GM12891 (cell line): Measurements from ENCODE around the gene CLNK.
A peak's percentile ranks its signal among the peaks of the same experiment; 100 is the strongest.

ENCODE experiments used
- DNase-seq: peaks from one replicate; pipeline ENCODE4 v3.0.0; 2011; ENCODE audit warnings: low spot score; ENCODE audit not compliant: insufficient read length
- FAIRE-seq: peaks from 2 replicates; lab custom pipeline; 2011; peaks lifted over from hg19 to GRCh38; lab: Jason Lieb, UNC
- PAX5 ChIP-seq: IDR thresholded peaks from 2 replicates; pipeline ENCODE4 v1.6.1; 2011; ENCODE audit warnings: low read length, moderate library complexity, mild to moderate bottlenecking; ENCODE audit not compliant: insufficient read depth, severe bottlenecking
- POLR2A ChIP-seq: IDR thresholded peaks from 2 replicates; pipeline ENCODE4 v1.6.1; 2011; ENCODE audit warnings: low read depth, low read length, control low read depth
- POLR2AphosphoS5 ChIP-seq: IDR thresholded peaks from 2 replicates; pipeline ENCODE4 v1.6.1; 2011; ENCODE audit warnings: low read depth, low read length, control low read depth
- POU2F2 ChIP-seq: IDR thresholded peaks from 2 replicates; pipeline ENCODE4 v1.6.1; 2011; ENCODE audit warnings: low read depth, mild to moderate bottlenecking, control low read depth, low read length, moderate library complexity
- SPI1 ChIP-seq: IDR thresholded peaks from 2 replicates; pipeline ENCODE4 v1.6.1; 2011; ENCODE audit warnings: low read depth, low read length, control low read depth
- TAF1 ChIP-seq: IDR thresholded peaks from 2 replicates; pipeline ENCODE4 v1.6.1; 2011; ENCODE audit warnings: low read depth, low read length, control low read depth

The CLNK gene

DNA sequence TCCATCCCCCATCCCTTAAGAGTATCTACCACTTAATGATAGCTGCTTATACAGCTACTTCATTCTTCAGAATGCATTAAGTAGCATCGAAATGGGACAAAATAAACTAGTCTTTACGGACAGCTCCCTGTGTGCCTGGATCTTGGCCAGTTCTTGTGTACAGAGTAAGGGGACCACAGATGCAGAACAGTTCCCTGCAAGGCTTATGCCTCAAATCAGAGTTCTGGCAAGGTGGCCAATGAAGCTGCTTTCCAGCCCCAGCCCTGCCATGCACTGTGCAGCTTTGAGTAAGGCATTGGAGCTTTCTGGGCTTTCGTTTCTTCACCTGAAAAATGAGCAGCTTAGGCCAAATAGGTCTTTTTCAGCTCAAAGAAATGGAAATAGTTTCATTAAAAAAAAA is 14.2 kb downstream of the CLNK start:
- no peak for TF ChIP-seq SPI1
- TF ChIP-seq POU2F2 = no peak
- no peak for TF ChIP-seq PAX5
- no peak for TF ChIP-seq TAF1
- TF ChIP-seq POLR2A = no peak
- TF ChIP-seq POLR2AphosphoS5 = no peak

GRCh38 chr4:10667701-10668326 is 16.8 kb downstream of the CLNK start:
- no peak for DNase-seq
- peak; percentile 13 for FAIRE-seq

More for the DNA sequence above, 14.2 kb downstream of the CLNK start:
- no peak for FAIRE-seq
- DNase-seq = no peak

DNA sequence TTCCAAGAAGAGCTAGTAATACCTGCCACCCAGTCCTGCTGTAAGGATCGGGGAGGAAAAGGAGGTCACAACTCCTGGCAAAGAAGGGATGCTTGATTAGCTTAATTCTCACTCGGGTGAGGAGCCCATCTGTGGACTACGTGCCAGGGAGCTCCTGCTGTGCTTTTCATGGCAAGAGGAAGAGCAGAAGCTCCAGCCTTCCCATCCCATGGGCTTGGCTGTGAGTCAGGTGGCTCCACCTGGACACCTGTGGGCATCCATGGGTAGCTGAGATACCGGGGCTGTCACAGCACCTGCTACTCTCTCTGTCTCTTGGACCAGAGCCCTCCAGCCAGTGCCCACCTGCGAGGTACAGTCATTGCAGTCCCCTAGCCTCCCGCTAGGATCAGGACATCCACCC is 18.0 kb downstream of the CLNK start:
- FAIRE-seq (no peak), DNase-seq (no peak)
- no peak for TF ChIP-seq TAF1
- TF ChIP-seq SPI1 = no peak

More at GRCh38 chr4:10667701-10668326, 16.8 kb downstream of the CLNK start:
- TF ChIP-seq POLR2AphosphoS5 = no peak
- TF ChIP-seq POU2F2 = no peak
- no peak for TF ChIP-seq TAF1
- no peak for TF ChIP-seq POLR2A
- TF ChIP-seq PAX5 = no peak
- peak; percentile 17; the same call in 1 of the 2 replicates for TF ChIP-seq SPI1

- DNase-seq = no peak
- FAIRE-seq = peak; percentile 54
- no peak for TF ChIP-seq SPI1
- no peak for TF ChIP-seq TAF1
- TF ChIP-seq POLR2AphosphoS5 = no peak
- no peak for TF ChIP-seq POU2F2
- no peak for TF ChIP-seq POLR2A
- TF ChIP-seq PAX5 = no peak
These were observed 20.2 kb downstream of the CLNK start for GRCh38 chr4:10664408-10664807.

- no peak for FAIRE-seq
- no peak for TF ChIP-seq TAF1
- TF ChIP-seq POLR2A = no peak
- TF ChIP-seq PAX5 = no peak
- TF ChIP-seq POU2F2 = no peak
- DNase-seq = no peak
These were observed 21.6 kb downstream of the CLNK start for GRCh38 chr4:10662937-10663336.

GRCh38 chr4:10661047-10661446 is 23.5 kb downstream of the CLNK start:
- TF ChIP-seq POLR2A = no peak
- no peak for TF ChIP-seq POLR2AphosphoS5
- no peak for TF ChIP-seq POU2F2
- TF ChIP-seq TAF1 = no peak
- no peak for TF ChIP-seq SPI1
- DNase-seq (no peak), FAIRE-seq (no peak)

DNA sequence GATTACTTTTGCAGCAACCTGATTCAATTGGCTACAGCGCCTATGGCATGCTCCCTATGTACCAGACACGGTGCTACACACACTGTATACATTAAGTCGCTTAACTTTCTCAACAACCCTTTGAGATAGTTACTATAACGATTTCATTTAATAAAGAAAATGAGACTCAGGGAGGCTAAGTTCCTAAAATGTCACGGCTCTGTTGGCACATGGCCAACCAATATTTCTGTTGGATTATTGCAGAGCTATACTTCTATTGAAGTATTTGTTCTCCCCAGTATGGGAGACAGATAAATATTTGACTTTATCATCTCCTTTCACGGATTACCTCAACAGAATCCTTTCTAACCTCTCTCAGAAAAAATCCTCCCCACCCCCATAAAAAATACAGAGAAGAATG is 25.3 kb downstream of the CLNK start:
- FAIRE-seq = no peak
- DNase-seq = no peak

GRCh38 chr4:10656988-10657387 is 27.6 kb downstream of the CLNK start:
- DNase-seq (no peak), FAIRE-seq (no peak)
- TF ChIP-seq POLR2A (no peak), SPI1 (no peak), POLR2AphosphoS5 (no peak), POU2F2 (no peak), PAX5 (no peak), TAF1 (no peak)

More for the DNA sequence above, 25.3 kb downstream of the CLNK start:
- TF ChIP-seq TAF1 = no peak
- TF ChIP-seq POU2F2 = no peak
- no peak for TF ChIP-seq POLR2AphosphoS5
- TF ChIP-seq SPI1 = no peak
- TF ChIP-seq POLR2A = no peak
- TF ChIP-seq PAX5 = no peak

DNA sequence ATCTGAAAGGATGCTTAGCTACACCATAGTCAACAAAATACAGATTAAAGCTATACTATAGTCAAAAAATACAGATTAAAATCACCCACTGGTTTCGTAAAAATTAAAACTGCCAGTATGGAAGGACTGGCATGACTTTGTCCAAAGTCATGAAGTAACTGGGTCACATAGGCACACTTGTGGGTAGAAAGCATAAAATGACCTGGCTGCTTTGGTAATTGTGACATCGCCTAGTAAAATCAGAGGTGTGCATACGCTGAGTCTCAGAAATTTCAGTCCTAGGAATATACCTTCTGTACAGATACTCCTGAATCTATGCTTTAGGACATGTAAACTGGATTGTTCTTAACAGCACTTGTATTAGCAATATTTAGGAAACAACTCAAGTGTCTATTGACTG is 28.1 kb downstream of the CLNK start:
- no peak for DNase-seq
- TF ChIP-seq SPI1 = no peak
- no peak for TF ChIP-seq PAX5
- no peak for TF ChIP-seq TAF1
- no peak for TF ChIP-seq POLR2AphosphoS5
- TF ChIP-seq POLR2A = no peak
- TF ChIP-seq POU2F2 = no peak
- FAIRE-seq = no peak

GRCh38 chr4:10655968-10656367 is 28.6 kb downstream of the CLNK start:
- peak; percentile 31 for FAIRE-seq
- no peak for DNase-seq

More at GRCh38 chr4:10655968-10656367, 28.6 kb downstream of the CLNK start:
- TF ChIP-seq POU2F2 (no peak), POLR2AphosphoS5 (no peak), TAF1 (no peak), PAX5 (no peak), SPI1 (no peak), POLR2A (no peak)
